HL-60 (cell line): Measurements from ENCODE around the gene FOXJ3.

Experiments used
- POLR2AphosphoS5 ChIP-seq: IDR thresholded peaks from 2 replicates; pipeline ENCODE4 v1.6.1; 2012; ENCODE audit warnings: low read depth
- TF ChIP-seq, protein P1 (sequence below): IDR thresholded peaks from one replicate; pipeline ENCODE4 v1.5.1; 2011; ENCODE audit warnings: low read length, control low read depth, inconsistent platforms; ENCODE audit not compliant: insufficient read depth
- TF ChIP-seq, protein P2 (sequence below): IDR thresholded peaks from 2 replicates; pipeline ENCODE4 v1.6.1; 2012; ENCODE audit warnings: low read depth; ENCODE audit not compliant: insufficient replicate concordance

GRCh38 chr1:42155362-42155761, 179.7 kb downstream of the FOXJ3 start:
- no peak for TF ChIP-seq POLR2AphosphoS5
- TF ChIP-seq, protein P1, sequence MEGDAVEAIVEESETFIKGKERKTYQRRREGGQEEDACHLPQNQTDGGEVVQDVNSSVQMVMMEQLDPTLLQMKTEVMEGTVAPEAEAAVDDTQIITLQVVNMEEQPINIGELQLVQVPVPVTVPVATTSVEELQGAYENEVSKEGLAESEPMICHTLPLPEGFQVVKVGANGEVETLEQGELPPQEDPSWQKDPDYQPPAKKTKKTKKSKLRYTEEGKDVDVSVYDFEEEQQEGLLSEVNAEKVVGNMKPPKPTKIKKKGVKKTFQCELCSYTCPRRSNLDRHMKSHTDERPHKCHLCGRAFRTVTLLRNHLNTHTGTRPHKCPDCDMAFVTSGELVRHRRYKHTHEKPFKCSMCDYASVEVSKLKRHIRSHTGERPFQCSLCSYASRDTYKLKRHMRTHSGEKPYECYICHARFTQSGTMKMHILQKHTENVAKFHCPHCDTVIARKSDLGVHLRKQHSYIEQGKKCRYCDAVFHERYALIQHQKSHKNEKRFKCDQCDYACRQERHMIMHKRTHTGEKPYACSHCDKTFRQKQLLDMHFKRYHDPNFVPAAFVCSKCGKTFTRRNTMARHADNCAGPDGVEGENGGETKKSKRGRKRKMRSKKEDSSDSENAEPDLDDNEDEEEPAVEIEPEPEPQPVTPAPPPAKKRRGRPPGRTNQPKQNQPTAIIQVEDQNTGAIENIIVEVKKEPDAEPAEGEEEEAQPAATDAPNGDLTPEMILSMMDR, result no peak
- TF ChIP-seq, protein P2, sequence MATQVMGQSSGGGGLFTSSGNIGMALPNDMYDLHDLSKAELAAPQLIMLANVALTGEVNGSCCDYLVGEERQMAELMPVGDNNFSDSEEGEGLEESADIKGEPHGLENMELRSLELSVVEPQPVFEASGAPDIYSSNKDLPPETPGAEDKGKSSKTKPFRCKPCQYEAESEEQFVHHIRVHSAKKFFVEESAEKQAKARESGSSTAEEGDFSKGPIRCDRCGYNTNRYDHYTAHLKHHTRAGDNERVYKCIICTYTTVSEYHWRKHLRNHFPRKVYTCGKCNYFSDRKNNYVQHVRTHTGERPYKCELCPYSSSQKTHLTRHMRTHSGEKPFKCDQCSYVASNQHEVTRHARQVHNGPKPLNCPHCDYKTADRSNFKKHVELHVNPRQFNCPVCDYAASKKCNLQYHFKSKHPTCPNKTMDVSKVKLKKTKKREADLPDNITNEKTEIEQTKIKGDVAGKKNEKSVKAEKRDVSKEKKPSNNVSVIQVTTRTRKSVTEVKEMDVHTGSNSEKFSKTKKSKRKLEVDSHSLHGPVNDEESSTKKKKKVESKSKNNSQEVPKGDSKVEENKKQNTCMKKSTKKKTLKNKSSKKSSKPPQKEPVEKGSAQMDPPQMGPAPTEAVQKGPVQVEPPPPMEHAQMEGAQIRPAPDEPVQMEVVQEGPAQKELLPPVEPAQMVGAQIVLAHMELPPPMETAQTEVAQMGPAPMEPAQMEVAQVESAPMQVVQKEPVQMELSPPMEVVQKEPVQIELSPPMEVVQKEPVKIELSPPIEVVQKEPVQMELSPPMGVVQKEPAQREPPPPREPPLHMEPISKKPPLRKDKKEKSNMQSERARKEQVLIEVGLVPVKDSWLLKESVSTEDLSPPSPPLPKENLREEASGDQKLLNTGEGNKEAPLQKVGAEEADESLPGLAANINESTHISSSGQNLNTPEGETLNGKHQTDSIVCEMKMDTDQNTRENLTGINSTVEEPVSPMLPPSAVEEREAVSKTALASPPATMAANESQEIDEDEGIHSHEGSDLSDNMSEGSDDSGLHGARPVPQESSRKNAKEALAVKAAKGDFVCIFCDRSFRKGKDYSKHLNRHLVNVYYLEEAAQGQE, result no peak
